GF-D8 (cell line): ENCODE results near the gene STAT2.
"Not testable (repeated sequence)": the region's sequence is repeated elsewhere in the genome, so short reads cannot be mapped to it uniquely, and the experiment has no call there.

Experiments used
- DNase-seq: peaks from one replicate; lab custom pipeline; 2025; lab: John Stamatoyannopoulos, UW

STAT2 gene

GRCh38 chr12:56361487-56362129 is 1.7 kb upstream of the STAT2 start:
- DNase-seq = no peak

DNA sequence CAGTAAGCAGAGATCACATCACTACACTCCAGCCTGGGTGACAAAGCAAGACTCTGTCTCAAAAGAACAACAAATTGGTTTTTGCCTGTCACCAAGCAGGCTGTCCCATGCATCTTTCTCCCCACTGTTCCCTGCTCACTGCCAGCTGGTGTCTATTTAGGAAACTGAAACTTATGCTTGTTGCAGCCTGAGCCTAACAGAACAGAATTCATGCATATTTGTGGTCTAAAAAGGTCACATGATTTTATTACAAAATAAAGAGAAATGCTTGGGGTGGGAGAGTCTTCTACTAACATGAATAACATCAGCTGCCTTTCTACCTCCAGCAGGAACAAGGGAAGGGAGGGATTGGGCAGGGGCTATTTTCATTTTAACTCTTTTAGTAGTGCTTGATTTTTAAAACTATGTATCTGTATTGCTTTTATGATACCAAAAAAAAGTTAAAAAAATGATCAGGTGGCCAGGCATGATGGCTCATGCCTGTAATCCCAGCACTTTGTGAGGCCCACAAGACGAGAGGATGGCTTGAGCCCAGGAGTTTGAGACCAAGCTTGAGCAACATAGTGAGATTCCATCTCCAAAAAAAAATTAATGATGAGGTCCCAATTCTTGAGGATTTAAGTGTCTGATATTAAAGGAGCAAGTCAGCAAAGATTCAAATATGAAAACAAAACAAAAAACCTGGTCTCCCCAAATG is 923 bp downstream of the STAT2 start:
- peak; percentile 56 for DNase-seq

- DNase-seq = no peak
These were observed 8.6 kb downstream of the STAT2 start for GRCh38 chr12:56351325-56351724.

- no peak for DNase-seq
These were observed 9.2 kb downstream of the STAT2 start for GRCh38 chr12:56350662-56351061.

GRCh38 chr12:56348776-56349175 is 11.1 kb downstream of the STAT2 start:
- no peak for DNase-seq

- not testable (repeated sequence) for DNase-seq
These were observed 12.7 kb downstream of the STAT2 start for GRCh38 chr12:56347255-56347654.

- no peak for DNase-seq
These were observed 13.2 kb downstream of the STAT2 start for GRCh38 chr12:56346675-56347074.

- DNase-seq = not testable (repeated sequence)
These were observed 17.6 kb downstream of the STAT2 start for GRCh38 chr12:56342290-56342689.

DNA sequence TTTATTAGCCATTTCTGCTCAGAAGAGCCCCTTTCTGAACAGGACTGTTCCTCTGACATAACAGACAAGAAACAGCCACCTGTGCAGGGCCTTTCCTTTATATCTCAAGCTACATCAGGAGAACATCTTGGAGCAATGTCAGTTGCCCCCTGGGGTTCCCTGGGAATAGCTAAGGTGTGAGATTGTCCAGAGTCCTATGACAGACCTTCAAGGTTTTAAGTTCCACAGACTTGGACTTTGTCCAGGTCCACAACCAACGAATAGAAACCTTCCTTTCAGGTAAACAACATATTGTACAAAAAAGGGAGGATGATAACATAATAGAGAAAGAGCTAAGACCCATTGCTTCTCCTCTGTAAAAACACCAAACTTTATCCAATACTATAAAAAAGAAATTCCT is 18.3 kb downstream of the STAT2 start:
- DNase-seq = no peak

DNA sequence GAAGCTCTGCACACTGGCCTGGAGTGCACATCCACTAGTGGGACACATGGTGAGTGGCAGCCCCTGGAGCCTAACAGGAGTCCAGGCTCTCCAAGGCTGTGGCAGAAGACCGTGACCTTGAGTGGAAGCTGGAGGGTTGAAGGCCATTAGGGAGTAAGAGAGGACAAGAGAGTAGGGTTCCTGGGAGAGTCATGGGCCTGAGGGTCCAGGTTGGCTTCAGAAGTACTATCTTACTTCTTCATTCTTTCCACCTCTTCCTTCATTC is 20.8 kb downstream of the STAT2 start:
- no peak for DNase-seq

DNA sequence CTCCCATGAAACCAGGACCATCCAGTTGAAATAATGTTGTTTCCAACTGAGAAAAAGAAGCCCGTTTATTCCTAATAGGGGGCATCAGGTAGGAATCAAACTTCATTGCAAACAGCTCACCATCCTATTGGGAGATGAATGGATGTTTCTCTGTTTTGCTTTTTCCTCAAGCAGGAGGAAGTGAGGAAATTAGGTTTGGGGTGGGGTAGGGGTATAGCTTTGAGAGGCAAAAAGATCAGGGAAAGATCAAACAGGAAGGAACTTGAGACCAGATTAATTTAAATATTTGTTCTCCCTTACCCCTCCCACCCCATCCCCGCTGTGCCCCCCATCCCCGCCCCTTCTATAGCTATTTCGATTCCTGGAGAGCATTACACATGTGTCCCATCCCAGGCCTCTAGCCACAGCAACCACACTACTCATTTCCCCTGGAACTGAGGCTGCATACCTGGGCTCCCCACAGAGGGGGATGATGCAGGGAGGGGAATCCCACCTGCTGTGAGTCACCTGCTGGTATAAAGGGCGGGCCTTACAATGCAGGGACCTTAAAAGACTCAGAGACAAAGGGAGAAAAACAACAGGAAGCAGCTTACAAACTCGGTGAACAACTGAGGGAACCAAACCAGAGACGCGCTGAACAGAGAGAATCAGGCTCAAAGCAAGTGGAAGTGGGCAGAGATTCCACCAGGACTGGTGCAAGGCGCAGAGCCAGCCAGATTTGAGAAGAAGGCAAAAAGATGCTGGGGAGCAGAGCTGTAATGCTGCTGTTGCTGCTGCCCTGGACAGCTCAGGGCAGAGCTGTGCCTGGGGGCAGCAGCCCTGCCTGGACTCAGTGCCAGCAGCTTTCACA is 21.4 kb downstream of the STAT2 start, which contains the start of gene IL23A:
Gene IL23A (plus strand): TSS at position 577 of the 850 bp plus-strand sequence. CDS start 161 bp downstream, at position 738.
- no peak for DNase-seq

GRCh38 chr12:56337753-56338251 is 22.1 kb downstream of the STAT2 start:
- no peak for DNase-seq

- DNase-seq = no peak
These were observed 23.3 kb downstream of the STAT2 start for GRCh38 chr12:56336361-56337167.

- DNase-seq = not testable (repeated sequence)
These were observed 24.4 kb downstream of the STAT2 start for GRCh38 chr12:56335527-56335926.

- DNase-seq = no peak
These were observed 25.5 kb downstream of the STAT2 start for GRCh38 chr12:56334490-56334793.

DNA sequence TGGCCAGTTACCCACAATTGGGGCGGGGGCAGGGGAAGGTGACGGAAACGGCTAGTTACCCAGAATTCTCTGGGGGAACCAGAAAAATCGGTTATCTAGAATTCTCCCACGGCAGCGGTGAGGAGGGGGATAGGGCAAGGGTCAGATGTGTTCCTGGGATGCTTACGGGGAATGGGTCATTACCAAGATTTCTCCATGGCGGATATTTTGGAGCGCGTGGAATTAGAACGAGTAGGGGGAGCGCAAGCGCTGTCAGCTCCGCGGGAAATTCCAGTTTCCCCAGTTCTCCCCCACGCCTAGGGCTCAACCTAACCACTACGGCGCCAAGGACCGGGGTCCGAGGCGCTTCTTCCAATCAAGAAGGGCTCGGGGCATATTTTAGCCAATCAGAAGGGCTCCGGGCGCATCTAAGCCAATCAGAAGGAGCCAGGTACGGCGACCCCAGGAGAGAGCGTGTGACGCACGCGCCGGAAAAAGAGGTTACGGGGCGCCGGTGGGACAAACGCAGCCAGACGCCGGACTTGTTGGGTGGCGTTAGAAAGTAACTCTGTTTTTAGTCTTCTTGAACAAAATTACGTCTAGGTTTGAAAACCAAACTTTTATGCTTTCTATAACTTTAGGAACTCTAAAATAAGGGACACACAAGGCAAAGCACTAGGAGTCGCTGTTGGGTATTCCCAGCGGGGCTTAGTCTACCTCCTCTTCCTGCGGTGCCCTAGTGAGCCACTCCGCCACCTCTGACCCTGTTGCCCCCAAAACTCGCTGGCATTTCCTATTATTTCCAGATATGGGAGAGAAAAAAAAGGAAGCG is 26.0 kb downstream of the STAT2 start, which contains the start of gene PAN2:
Gene PAN2 (minus strand): TSS at position 322 of the 811 bp plus-strand sequence. CDS start 906 bp downstream, outside the sequence.
- peak; percentile 93 for DNase-seq

DNA sequence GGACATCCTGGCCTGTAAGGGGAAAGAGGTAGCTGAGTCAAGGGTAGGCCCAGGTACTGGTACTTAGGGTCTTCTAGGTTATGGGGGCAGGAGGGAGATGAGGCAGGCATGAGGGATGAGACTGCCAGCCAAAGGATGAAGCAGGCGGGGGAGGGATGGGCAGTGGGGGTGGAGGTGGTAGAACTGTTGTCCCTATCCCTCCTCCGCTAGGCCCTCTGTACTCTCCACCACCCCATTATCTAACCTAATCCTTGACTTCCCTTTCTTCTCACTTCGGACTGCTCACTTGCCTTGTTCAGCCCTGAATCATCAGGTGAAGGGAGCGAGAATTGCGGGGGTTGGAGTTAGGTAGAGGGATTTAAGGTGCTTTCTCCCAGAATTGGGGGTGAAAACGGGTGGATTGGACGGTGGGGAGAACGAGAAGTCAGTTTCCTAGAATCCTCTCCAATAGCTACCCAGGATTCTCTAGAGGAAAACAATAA is 26.7 kb downstream of the STAT2 start:
- no peak for DNase-seq

DNA sequence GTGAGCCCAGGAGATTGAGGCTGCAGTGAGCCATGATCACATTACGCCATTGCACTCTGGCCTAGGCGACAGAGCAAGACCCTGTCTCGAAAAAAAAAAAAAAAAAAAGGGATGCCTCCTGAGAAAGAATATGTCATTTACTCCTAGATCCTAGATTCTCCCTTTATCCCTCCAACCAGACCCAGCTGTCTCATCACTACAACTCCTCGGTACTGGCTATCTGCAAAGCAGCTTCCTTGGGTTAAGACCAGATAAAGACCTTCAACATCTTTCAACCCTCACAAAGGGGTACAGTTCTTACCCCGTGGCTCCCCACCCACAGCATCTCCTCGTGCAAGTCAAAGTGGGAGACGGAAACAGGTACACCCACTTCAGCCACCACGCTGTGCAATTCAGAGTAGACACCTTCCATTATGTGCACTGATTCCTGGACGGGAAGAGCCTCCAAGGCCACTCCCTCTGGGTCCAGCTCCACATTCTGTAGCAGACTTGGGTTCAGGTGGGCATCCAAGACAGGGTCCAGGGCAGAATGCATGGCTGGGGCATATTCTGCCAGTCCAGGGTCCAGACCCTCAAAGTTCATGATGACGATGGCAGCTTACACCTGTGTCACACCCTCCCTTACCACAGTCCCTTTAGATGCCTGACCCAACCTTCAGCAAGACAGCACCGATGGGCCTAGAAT is 27.3 kb downstream of the STAT2 start:
- no peak for DNase-seq

DNA sequence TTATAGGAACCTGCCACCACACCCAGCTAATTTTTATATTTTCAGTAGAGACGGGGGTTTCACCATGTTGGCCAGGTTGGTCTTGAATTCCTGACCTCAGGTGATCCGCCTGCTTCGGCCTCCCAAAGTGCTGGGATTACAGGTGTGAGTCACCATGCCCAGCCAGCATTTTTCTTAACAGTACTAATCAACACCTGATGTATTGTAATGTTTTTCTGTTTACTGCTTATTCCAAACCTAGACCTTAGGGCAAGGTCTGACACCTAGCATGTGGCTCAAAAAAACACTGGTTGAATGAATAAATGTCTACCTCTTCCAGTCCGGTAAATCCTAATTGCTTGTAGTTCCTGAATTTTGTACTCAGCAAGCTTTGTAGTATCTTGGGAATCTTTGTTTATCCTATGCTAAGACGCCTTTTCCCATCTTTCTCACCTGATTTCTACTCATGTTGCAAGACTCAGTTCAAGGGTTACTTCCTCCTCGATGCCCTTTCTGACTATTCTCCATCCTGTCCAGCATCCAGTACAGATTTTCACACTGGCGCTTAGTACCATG is 28.9 kb downstream of the STAT2 start:
- no peak for DNase-seq

GRCh38 chr12:56326533-56326932 is 33.4 kb downstream of the STAT2 start:
- DNase-seq = no peak
